PC-3 (cell line): ENCODE data around the gene GABRG3.

Experiments
- CTCF ChIP-seq: fragments of 300-600 bp; sonication (generic); conservative IDR thresholded peaks from 2 replicates; pipeline ENCODE4 v1.5.1; 2017; ENCODE audit warnings: antibody characterized with exemption, low read depth, mild to moderate bottlenecking, low read length
- EZH2phosphoT487 ChIP-seq: fragments of 300-600 bp; sonication (generic); IDR thresholded peaks from 2 replicates; pipeline ENCODE4 v1.6.1; 2018; ENCODE audit warnings: mild to moderate bottlenecking, antibody characterized with exemption, low read length, borderline replicate concordance

- TF ChIP-seq CTCF (no peak), EZH2phosphoT487 (no peak)
Observed at GRCh38 chr15:27454281-27455075, 483.5 kb downstream of the GABRG3 start.
